Ureter (tissue), 1 donor: ENCODE results near the gene GOLT1A. TPM values are rescaled to one million over a fixed set of nuclear protein-coding genes. Genes with fewer than 3 reads are reported as not detected.

Experiments
- DNase-seq: peaks from one replicate; pipeline ENCODE4 v3.0.0-alpha.2; 2020; ENCODE audit warnings: low spot score
- total RNA-seq: library from RNA; stranded (reverse); gene quantifications from one replicate; pipeline ENCODE4 v1.2.4, GENCODE V29; 2023
- donor health status: DM: yes; HTN: yes; CAD: no.

Gene GOLT1A
- total RNA-seq: 26.0 TPM

- DNase-seq: peak; percentile 89
These were observed at the start of gene GOLT1A for GRCh38 chr1:204213668-204214662. TSS of gene GOLT1A (minus strand) at chr1:204213988. CDS start at chr1:204213906, 82 bp downstream.

- DNase-seq: no peak
These were observed 49.6 kb upstream of the GOLT1A start for GRCh38 chr1:204263254-204263910.

- no peak for DNase-seq
These were observed 48.9 kb upstream of the GOLT1A start for GRCh38 chr1:204262506-204263253.

- no peak for DNase-seq
These were observed 48.1 kb upstream of the GOLT1A start for GRCh38 chr1:204261746-204262505.

- DNase-seq: no peak
These were observed 47.5 kb upstream of the GOLT1A start for GRCh38 chr1:204261266-204261665.

GRCh38 chr1:204260601-204261197 is 46.9 kb upstream of the GOLT1A start:
- no peak for DNase-seq

- no peak for DNase-seq
These were observed 46.0 kb upstream of the GOLT1A start for GRCh38 chr1:204259782-204260181.

- DNase-seq: no peak
These were observed 45.4 kb upstream of the GOLT1A start for GRCh38 chr1:204259196-204259595.

- no peak for DNase-seq
These were observed 44.7 kb upstream of the GOLT1A start for GRCh38 chr1:204258213-204259115.

GRCh38 chr1:204257446-204257845 is 43.7 kb upstream of the GOLT1A start:
- DNase-seq: no peak

GRCh38 chr1:204256531-204256930 is 42.7 kb upstream of the GOLT1A start:
- no peak for DNase-seq

GRCh38 chr1:204255966-204256365 is 42.2 kb upstream of the GOLT1A start:
- no peak for DNase-seq

GRCh38 chr1:204255225-204255624 is 41.4 kb upstream of the GOLT1A start:
- DNase-seq: no peak

- DNase-seq: peak; percentile 57
These were observed 40.4 kb upstream of the GOLT1A start for GRCh38 chr1:204254031-204254661.

- DNase-seq: no peak
These were observed 38.3 kb upstream of the GOLT1A start for GRCh38 chr1:204251926-204252689.

GRCh38 chr1:204251286-204251685 is 37.5 kb upstream of the GOLT1A start:
- DNase-seq: no peak

- no peak for DNase-seq
These were observed 36.7 kb upstream of the GOLT1A start for GRCh38 chr1:204250428-204251030.

- no peak for DNase-seq
These were observed 36.1 kb upstream of the GOLT1A start for GRCh38 chr1:204249736-204250427.
